GM12873 (cell line): Measurements from ENCODE around the gene PARD3B.

Experiments used
- CTCF ChIP-seq: IDR thresholded peaks from 2 replicates; pipeline ENCODE4 v1.5.1; 2012; ENCODE audit warnings: low read depth, mild to moderate bottlenecking, moderate library complexity, low read length, control low read depth; ENCODE audit not compliant: insufficient read depth; ENCODE audit errors: missing control alignments

PARD3B gene

GRCh38 chr2:204544961-204545860 is at the start of gene PARD3B:
PARD3B (plus strand) TSS chr2:204545475; CDS start chr2:204546000, 525 bp downstream.
- TF ChIP-seq CTCF: no peak

GRCh38 chr2:204496779-204497178 is 48.5 kb upstream of the PARD3B start:
- TF ChIP-seq CTCF: no peak

- TF ChIP-seq CTCF: no peak
These were observed 47.4 kb upstream of the PARD3B start for GRCh38 chr2:204497855-204498254.

- TF ChIP-seq CTCF: no peak
These were observed 47.0 kb upstream of the PARD3B start for GRCh38 chr2:204498291-204498690.

GRCh38 chr2:204503869-204504268 is 41.4 kb upstream of the PARD3B start:
- TF ChIP-seq CTCF: no peak

GRCh38 chr2:204504594-204504993 is 40.7 kb upstream of the PARD3B start:
- no peak for TF ChIP-seq CTCF

- no peak for TF ChIP-seq CTCF
These were observed 39.8 kb upstream of the PARD3B start for GRCh38 chr2:204505488-204505887.
